HPDE6-E6E7 (cell line): ENCODE results near the gene EBF4.
A peak's percentile ranks its signal among the peaks of the same experiment; 100 is the strongest.

ENCODE experiments used
- DNase-seq: peaks from one replicate; pipeline ENCODE4 v3.0.0; 2011; ENCODE audit warnings: missing footprints; ENCODE audit errors: extremely low spot score

EBF4 gene

DNA sequence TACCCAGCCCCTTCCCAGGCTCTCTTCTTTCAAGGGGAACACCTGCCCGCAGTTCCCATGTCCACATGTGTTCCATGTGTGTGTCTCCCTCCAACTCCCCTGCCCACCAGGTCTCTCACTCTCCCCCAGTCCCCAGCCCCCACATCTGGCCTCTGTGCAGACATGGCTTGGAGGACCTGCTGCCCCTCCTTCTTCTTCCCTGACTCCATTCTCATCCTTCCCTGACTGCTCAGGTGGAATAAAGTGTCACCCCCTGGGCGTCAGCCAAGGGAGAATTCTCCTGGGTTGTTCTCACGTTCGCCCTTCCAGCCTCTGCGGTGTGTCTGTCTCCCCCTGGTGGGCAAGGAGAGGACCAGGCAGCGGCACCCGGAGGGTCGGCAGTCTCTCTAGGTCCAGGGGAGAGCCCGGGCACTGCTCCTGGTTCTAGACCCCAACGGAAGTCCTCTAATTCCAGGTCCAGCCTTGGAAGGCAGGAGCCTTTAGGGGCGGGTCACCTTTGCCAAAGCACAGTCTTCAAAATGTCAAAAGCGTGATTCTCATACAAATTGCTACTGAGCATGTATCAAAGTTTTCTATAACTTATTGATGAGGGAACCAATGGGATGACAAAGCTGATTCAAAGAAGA lies 50.5 kb downstream of the EBF4 start:
- peak; percentile 72 for DNase-seq

DNA sequence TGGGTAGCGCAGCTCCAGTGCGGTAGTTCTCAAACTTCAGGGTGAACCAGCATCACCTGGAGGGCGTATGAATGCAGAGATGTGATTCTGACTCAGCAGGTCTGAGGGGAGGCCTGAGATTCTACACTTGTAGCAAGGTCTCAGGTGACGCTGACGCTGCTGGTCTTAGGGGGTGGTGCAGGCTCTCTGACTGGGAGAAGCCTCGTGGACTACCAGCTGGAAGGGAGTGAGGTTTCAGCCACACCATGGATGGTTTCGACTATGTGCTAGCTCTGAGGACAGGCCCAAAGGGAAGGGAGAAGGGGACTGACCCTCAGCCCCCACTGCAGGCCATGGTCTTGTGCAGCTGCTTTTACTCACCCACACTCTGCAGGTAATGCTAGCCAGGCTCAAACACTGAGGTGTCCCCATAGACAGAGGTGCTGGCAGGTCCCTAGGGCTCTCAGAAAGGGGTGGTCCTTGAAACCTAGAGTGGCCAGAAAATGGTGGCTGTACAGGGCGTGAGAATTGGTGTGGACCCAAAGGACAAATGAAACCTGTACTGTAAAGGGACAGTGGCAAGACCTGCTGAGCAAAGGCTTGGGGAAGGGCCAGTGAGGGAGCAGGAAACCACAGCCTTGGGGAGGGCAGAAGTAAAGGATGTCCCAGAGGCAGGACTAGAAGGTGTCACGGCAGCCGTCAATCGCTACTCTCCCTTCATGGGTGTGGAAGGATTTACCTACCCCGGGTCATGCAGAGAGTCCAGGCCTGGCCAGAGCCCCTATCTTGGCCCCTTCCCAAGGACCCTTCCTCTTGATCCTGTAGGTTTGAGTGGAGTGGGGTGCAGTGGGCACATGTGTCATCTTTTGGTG lies 52.7 kb downstream of the EBF4 start:
- DNase-seq: no peak

DNA sequence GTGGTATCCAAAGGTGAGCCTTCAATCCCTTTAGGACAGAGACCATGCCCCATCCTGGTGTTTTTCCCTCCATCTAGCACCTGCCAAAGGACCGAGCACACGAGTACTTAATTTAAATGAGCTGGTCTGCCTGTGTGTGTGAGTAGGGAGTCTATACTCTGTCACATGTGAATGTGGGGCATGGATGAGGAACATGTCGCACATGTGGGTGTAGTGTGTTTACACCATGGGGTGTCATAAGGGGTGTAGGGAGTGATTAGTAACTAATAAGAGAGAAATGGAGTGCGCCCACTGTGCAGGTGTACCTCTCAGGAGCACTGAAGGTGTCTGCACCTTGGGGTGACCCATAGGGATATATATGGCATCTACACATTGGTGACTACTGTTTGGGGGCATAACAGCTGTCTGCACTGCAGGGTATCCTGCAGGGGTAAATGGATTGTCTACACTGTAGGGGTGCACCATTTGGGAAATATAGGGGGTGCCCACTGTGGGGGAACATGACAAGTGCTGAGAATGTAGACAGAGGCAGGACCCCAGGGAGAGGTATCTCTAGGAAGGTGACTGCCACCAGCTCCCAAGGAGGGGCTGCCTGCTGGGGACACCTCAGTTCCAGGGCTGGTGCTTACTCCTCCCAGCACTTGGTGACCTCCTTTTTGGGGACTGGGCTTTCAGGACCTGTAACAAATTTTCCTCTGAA lies 53.5 kb downstream of the EBF4 start:
- DNase-seq: no peak

DNA sequence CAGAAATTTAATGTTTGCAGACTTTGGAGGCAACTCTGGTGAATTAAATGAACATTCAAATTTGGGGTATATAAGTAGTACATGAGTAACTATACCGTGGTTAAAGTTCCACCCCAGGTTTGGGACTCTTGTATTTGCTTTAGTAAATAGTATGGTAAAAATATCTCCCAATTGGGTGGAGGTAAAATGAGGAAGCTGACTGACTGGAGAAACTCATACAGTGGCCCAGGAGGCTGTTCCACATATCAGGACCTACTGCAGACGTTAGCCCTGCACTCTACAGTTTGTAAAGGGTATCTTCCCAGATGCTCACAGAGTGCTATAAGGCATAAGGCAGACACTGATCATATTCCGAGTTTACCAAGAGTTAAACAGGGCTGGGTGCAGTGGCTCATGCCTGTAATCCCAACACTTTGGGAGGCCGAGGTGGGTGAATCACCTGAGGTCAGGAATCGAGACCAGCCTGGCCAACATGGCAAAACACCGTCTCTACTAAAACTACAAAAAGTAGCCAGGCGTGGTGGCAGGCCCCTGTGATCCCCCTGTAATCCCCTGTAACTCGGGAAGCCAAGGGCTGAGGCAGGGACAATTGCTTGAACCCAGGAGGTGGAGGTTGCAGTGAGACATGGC lies 54.2 kb downstream of the EBF4 start:
- no peak for DNase-seq

DNA sequence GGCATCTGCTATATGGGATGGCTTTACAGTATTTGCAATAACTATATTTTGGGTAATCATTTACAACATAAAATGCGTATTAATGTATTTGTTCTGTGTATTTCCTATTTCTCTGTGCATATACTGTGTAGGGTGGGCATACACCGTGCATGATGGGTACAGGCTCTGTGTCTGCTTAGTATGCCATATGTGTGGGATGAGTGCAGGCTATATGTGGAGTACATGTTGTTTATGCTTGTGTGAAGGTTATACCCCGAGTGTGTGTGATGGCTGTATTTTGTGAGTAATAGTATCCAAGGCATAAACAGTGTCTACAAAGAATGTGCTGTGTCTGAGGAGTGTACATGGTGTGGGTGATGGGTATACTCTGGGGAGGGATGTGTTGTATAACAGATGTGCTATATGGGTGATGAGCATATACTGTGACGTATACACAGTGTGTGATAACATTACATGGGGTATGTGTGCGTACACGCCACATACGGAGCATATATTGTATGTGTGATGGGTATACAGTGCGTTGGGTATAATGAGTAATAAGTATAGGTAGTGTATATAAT lies 55.2 kb downstream of the EBF4 start:
- no peak for DNase-seq

DNA sequence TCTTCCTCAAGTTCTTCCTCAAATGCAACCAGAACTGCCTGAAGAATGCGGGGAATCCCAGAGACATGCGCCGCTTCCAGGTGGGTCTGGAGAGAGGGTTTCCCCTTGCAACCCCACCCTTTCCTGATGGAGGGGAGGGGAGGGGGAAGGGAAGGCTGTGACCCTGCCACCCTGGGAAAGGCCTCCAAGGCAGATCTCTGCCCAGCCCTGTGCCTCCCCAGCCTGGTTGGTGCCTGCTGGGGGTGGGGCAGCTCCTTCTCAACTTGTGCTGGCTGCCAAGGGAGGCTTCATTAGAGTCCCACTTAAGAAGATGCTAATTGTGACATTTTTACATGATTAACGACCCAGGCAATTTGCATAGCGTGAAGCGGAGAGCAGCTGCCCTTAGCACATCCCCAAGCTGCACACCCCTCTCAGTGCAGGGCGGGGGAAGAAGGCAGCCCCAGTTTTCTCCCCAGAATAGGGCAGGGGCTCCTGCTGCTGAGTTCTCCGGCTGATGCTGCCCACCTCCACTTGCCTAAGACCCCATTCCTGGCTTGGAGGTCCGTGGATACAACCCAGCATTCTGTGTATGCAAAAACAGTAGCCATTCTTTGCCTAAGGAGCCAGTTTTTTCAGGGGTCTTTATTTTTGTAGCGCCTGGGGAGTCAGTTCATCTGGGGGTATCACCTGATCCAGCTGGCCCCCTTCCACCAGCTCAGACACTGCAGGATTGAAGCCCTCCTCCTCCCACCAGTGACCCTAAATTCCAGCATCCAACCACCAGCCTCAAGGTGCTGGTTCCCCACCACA lies 56.2 kb downstream of the EBF4 start:
- no peak for DNase-seq

DNA sequence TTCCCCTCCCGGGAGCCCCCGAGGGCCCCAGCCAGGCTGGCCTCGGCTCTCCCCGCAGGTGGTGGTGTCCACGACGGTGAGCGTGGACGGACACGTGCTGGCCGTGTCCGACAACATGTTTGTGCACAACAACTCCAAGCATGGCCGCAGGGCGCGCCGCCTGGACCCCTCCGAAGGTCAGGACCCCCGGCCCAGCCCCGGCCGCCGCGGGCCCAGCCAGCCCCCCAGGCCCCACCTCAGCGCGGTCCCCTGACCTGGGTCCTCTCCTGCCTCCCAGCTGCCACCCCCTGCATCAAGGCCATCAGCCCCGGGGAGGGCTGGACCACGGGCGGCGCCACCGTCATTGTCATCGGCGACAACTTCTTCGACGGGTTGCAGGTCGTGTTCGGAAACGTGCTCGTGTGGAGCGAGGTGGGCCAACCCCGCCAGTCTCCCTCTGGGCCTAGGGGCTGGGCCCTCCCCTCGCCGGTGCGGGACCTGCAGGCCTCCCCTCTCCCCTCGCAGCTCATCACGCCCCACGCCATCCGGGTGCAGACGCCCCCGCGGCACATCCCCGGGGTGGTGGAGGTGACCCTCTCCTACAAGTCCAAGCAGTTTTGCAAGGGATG lies 56.9 kb downstream of the EBF4 start:
- no peak for DNase-seq

DNA sequence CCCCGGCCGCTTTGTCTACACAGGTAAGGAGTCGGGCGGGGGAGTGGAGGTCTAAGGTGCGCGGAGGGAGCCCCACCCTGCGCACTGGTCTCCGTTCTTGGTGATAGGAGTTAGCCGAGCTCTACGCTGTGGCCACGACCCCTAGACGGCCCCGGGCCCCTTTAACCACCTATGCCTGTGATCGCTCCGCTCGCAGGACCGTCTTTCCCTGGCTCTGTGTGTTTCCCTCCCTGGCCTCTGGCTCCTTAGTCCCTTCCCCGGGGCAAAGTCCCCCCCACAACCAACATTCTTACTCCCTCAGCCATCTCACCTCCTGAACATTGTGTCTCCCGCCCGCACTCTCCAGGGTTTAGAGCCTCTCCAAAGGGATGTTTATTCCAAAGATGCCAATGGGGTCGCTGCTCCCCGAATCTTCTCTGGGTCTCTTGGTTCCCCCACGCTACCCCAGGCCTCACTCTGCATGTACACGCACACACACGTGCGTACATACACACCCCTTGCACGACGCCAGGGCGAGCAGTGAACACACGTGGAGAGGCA lies 57.4 kb downstream of the EBF4 start:
- DNase-seq: no peak

DNA sequence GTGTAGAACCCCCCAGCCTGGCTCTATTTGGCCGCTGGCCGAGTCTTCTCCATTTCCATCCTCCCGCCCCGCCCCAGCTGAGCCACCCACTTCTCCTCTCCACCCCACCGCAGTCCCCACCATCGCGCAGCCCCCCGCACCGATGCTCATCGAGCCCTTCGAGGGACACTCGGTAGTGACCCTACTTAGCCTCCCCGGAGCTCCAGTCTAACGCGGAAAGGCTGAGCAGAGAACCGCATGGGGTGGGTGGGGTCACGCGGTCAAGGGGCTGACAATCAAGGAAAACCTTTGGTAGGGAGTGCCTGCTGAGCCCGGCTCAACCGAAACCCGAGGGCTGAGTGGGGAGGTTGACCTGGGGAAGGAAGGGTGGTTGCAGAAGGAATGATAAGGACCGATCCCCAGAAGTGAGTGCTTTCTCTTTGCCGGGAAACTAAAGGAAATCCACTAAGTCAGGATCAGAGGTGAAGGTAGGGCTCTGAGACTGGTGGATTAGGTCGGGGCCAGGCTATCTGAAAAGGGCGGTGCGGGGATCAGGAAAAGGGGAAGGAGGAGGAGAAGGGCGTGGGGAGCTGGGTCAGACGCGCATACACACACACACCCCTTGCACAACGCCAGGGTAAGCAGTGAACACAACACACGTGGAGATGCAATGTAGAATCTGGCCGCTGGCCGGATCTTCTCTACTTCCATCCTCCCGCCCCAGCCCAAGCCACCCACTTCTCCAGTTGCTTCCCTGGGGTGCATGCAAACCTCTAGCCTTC lies 58.1 kb downstream of the EBF4 start:
- no peak for DNase-seq

DNA sequence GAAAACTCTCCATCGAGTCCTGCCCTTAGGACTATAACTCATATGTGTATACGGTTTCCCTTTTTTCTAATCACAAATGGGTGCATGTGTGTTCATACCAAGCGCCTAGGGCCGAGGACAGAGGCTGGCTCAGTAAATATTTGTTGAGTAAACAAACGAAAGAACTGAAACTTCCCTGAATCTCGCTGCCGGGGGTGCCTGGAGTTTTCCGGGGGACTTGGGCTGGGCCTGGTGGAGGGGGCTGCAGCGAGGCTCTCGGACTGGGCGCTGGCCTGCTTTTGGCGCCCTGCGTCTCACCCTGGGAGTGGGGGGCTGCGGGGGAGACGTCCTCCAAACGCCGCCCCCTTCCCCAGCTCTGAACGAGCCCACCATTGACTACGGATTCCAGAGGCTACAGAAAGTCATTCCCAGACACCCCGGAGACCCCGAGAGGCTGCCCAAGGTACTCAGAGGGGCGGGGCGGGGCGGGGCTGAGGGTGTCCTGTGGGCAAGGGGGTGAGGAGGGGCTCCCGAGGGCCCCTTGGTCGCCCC lies 58.8 kb downstream of the EBF4 start:
- no peak for DNase-seq

DNA sequence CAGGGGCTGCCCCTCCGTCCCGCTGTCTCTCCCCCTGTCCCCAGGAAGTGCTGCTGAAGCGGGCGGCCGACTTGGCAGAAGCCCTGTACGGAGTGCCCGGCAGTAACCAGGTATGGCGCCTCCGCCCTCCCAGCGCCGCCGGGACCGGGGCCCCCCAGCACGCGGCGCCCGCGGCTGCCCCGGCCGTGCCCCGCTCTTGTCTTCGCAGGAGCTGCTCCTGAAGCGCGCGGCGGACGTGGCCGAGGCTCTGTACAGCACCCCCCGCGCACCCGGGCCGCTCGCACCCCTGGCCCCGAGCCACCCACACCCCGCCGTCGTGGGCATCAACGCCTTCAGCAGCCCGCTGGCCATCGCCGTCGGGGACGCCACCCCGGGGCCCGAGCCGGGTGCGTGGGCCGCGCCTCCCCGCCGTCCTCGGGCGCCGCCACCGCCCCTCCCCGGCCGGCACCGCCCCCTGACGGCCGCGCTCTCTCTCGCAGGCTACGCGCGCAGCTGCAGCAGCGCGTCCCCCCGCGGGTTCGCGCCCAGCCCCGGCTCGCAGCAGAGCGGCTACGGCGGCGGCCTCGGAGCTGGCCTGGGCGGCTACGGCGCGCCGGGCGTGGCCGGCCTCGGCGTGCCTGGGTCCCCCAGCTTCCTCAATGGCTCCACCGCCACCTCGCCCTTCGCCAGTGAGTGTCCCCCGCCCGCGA lies 59.4 kb downstream of the EBF4 start:
- DNase-seq: no peak

DNA sequence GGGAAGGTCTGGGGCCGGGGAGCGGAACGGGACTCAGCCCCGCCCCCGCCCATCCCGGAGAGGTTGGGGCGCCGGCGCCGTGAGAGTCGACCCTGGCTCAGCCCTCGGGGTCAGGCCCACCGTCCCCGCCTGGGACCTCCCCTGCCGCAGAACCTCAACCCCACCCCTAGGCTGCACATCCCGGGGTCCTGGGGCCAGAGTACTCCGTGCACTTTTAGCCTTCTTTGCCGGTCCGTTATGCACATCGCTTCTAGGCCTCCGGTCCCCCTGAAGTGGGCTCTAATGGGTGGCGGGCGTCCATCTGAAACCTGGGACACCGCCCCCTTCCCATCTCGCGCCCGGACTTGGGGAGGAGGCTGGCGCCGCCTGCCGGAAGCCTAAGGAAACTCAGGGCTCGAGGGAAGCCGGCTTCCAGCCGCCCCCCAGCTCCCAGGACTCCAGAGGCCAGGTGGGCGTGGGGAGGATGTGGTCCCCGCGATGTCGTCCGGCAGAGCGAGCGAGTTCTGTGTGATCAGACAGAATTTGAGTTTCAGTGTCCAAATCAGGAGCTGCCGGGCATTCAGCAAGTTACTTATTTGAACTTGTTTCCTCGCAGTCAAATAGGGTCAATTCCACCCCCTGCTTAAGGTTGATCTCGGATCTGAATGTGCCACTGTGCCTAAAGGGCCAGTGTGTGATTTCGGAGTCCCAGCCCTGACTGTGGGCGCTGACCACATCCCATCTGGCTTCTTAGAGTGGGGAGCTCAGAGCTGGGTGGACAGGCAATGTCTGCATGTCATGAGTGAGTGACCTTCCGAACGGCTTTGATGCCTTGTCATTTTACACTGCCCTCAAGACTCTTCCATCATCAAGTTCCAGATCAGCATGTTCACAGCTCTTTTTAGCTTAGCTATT lies 60.2 kb downstream of the EBF4 start:
- peak; percentile 50 for DNase-seq

DNA sequence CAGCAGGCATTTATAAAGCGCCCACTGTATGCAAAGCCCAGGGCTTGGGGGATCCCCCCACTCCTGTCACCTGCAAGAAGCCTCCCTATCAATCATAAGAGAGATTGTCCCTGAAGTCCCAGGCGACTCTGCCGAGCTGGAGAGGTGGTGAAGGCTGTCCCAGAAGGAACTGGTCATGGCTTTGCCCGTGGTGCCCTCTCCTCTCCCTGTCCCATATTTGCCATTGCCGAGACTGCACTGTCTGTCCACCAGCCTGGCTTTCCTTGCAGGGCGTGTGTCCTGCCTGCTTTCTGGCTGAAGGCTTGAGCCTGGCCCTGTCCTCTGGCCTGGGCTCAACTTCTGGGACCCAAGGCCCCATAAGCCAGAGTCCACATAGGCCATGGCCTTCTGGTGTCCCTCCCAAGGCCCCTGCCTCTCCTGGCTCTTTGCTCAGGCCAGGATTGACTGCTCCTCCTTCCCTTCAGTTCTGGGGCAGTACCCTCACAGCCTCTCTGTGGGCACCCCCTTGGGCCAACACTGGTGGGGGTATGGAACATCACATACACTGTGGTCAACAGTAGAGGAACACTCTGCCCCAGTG lies 61.0 kb downstream of the EBF4 start:
- no peak for DNase-seq

DNA sequence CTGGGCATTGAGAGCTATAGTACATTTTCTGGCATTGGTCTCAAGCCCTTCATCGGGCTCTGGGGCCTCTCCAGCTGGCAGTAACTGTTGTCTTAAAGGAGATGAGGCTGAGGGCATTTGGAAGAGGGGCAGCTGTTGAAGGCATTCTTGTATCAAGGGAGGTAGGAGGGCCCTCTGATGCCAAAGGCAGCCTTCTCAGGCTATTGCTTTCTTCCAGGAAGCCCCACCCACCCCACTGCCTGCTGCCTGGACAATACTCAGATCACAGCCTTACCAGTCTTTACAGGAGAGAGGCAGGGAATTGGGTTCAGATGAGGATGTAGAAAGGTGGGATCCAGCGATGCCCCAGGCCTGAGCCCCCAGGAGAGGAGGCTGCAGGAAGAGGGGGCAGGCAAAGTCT lies 61.8 kb downstream of the EBF4 start:
- no peak for DNase-seq

DNA sequence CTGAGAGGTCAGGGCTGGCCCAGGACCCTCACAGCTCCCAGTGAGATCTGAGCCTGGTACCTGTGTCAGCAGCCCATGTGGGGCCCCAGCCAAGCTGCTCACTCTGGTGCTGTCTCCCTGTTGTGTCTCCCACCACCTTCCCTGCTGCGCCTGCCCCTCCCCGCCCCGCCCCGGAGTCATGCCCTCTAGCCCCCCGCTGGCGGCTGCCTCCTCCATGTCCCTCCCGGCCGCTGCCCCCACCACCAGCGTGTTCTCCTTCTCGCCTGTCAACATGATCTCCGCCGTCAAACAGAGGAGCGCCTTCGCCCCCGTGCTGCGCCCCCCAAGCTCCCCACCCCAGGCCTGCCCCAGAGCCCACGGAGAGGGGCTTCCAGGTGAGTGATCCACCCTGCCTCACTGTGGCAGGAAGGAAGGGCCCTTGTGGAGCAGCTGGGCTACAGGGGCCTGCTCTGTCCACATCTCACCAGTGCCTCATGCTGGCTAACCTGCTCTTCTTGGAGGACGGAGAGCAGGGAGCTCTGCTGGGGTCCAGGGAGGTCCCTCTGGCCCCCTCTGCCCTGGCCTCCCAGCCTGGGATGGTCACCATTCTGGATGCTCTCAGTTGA lies 63.0 kb downstream of the EBF4 start:
- DNase-seq: no peak

DNA sequence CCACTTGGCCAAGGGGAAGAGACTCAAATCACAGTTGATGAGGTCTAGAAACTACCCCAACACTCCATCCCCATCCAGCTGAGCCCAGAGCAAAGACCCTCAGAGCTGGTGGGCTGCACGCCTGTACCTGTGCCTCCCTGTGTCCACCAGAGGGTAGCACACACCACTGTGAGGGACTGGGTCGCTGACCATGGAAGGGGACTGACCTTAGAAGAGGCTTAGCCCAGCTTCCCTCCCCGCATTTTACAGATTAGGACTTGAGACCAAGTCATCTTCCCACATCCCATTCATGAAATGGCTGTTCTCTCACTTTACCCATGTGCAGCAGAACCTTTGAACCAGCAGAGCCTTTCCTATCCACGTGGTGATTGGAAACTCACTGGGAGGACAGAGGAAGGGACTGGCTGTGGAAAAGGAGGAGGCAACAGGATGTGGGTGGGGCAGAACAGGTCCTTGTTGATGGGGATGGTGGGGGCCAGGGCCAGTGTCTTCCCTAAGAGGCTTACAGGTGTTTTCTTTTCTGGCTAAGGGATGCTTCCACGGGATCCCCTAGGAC lies 63.6 kb downstream of the EBF4 start:
- no peak for DNase-seq

DNA sequence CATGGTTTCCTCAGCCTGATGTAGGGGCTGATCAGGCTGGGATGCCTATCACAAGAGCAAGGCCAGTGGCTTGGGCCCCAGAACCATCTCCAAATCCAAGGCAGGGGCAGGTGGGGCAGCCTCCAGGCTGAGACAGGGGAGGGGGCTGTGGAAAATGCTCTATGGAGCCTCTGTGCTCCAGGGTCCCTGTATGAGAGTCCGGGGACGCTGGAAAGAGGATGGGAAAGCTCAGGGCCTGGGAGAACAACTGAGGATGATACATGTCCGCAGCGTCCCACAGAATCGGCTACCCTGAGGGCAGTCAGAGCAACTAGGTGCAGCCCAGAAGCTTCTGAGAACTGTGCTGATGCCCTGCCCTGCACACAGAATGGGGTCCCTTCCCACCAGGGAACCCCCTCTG lies 64.4 kb downstream of the EBF4 start:
- DNase-seq: no peak
